HG03520 (cell line): ENCODE measurements around the gene PSD4.
A peak's percentile ranks its signal among the peaks of the same experiment; 100 is the strongest.

Experiments used
- ATAC-seq: cut with Tn5 transposase; IDR thresholded peaks from one replicate; pipeline ENCODE4 v1.9.1; 2021; ENCODE audit warnings: mild to moderate bottlenecking, moderate library complexity; ENCODE audit not compliant: unreplicated experiment

The PSD4 gene

GRCh38 chr2:113203217-113203530, 29.4 kb downstream of the PSD4 start:
- no peak for ATAC-seq

DNA sequence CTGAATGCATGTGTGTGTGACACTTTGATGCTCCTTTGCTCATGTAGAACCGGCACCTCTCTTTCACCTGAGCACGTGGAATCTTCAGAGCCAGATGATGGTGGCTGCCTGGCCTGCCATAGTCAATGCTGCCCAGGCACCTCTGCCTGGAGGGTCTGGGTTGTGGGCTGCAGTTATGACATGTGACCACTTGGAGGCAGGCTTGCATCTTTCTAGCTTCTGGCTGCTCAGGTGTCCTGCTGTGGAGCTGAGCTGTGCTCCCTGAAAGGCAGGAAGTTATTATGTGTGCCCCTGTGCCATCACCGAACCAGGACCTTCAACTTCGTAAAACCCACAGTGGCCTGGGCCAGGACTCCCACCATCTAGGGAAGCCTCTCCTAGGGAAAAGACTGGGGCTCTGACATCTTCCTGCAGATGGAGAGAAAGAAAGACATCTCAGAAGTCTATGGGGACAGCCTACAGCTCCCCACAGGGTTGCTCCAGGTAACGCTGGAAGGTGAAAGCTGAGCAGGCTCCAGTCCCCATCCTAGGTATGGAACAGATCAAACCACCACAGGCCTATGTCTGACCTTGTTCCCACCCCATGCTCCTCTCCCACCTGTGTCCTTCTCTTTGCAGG, 30.2 kb downstream of the PSD4 start:
- ATAC-seq: peak; percentile 62

DNA sequence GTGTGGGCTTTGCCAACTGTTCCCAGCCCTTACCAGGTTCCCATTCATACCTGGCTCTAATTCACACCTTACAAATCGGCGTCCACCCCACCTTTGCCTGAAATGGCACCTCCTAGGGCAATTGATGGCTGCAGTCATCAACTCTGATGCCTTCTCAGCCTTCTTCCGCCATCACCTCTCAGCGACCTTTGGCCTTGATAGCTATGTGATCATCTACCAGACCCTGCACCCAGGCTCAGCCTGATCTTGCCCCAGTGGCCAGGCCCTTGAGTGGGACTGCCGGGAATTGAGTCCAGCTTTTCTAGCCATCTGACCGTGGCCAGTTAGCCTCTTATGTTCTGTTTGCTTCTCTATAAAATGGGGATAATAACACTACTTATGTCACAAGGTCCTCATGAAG, 32.5 kb downstream of the PSD4 start:
- ATAC-seq: no peak

- ATAC-seq: no peak
These were observed 33.2 kb downstream of the PSD4 start for GRCh38 chr2:113207021-113207420.

DNA sequence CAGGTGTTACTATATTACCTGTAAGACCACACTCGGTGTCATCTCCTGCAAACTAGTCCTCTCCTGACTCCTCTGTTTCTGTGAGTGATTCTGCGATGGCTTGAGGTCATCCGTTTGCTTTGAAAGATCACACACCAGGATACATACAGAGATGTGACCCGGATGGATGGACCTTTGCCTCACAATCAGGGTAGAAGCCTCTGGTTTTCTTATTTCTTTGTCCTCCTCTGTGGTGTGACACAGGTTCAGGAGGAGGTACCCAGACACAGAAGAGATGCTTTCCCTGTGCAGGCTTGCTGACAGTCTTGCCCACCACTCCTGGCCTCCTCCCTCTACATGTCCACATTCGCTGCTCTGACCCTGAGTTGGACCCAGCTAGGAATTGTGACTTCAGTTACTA, 34.6 kb downstream of the PSD4 start:
- ATAC-seq: no peak

DNA sequence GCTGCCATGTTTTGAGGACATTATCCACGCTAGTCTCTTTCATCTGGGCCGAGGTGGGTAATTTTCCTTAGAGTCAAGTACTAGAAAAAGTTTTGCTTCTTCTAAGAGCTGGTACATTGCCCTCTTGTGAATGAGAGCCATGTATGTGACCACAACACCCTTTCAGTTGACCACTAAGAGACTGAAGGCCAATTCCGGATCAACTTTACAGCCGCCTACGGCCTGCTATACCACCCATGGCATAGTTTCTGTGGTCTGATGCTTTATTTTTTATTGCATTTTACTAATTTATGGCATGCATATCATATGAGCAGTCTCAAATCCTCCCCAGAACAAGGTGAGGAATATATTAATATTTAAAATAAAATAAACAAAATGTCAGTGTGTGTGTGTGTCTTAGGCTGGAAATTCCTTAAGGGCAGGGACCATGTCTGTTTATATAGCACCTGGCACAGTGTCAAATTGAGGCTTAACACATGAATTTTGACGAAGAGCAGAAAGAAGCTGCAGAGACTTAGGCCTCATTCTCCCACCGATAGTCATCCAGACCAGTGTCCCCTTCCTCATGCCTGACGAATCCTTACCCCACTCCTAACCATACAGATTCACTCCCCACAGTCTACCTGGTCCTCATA, 35.4 kb downstream of the PSD4 start:
- no peak for ATAC-seq

GRCh38 chr2:113209646-113210171, 35.9 kb downstream of the PSD4 start:
- ATAC-seq: no peak

GRCh38 chr2:113211226-113212105, 37.7 kb downstream of the PSD4 start:
- ATAC-seq: no peak

DNA sequence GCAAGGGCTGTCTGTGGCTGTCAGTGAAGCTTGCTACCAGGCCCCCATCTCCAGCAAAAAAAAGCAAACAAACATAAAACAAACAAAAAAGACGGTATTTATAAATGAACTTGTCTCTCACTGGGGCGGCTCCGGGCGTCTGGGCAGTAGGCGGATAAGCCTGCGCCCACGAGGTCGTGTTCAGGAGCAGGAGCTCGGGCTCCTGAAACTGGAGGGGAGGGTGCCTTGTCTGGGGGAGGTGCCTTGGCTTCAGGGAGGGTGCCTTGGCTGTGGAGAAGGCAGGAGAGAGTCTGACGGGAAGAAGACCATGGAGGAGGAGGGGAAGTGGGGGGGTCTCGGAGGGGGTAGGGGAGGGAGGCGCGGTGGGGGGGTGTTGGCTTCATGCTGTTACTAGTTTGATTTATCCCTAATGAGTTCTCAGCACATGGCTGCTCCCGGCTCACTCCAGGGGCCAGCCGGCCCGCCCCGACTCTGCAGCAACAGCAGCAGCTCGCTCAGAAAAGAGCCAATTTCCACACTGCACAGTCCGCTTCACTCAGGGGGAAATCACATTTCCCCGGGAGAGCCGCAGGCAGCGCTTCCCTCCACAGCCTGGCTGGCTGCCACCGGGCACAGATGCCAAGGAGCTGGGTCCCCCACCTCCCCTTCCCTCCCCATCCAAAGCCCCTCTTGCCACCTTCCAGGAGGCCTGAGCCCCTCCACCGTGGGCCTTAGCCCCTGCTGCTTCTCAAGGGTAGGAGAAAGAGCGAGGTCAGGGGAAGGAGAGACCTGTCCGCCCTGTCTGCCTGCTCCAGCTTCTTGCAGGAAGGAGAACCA, 38.7 kb downstream of the PSD4 start:
- no peak for ATAC-seq

GRCh38 chr2:113213061-113213930, 39.5 kb downstream of the PSD4 start:
- ATAC-seq: no peak

DNA sequence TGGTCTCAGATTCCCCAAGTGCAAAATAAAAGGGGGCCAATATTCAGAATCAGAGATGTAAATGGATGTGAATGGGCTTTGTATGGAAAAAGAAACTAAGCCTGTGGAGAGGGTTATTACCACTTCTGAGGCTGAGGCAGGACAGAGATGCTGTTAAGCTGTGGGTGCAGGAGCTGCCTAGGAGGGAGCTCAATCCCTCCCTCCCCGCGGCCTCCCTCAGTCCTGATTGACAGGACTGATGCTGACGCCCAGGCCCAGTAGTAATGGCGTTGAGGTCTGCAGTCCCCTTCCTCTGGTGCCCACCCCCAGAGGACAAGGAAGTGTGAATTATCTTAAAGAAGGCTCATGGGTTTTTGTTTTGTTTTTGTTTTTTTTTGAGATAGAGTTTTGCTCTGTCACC, 40.4 kb downstream of the PSD4 start:
- ATAC-seq: no peak

DNA sequence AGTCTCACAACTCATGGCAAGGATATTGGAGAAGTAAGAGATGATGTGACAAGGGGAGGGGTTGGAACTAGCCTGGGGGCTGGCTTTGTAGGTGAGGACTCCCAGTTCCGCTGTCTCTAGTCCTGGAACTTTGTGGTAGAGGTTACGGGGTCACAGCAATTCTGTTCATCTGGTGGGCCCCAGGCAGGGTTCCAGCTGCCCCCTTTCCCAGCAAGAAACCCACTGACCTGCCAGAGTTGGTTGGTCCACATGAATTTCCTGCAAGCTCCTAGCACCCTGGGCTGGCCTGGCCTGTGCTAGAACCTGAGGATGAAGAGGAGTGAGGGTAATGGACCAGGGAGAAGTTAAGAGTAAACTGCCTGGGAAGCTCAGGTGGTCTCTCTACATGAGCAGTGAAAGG, 41.3 kb downstream of the PSD4 start:
- ATAC-seq: no peak

- ATAC-seq: no peak
These were observed 42.5 kb downstream of the PSD4 start for GRCh38 chr2:113216321-113216720.

- ATAC-seq: no peak
These were observed 43.2 kb downstream of the PSD4 start for GRCh38 chr2:113216891-113217454.

GRCh38 chr2:113217455-113218282, 43.9 kb downstream of the PSD4 start:
- ATAC-seq: no peak

DNA sequence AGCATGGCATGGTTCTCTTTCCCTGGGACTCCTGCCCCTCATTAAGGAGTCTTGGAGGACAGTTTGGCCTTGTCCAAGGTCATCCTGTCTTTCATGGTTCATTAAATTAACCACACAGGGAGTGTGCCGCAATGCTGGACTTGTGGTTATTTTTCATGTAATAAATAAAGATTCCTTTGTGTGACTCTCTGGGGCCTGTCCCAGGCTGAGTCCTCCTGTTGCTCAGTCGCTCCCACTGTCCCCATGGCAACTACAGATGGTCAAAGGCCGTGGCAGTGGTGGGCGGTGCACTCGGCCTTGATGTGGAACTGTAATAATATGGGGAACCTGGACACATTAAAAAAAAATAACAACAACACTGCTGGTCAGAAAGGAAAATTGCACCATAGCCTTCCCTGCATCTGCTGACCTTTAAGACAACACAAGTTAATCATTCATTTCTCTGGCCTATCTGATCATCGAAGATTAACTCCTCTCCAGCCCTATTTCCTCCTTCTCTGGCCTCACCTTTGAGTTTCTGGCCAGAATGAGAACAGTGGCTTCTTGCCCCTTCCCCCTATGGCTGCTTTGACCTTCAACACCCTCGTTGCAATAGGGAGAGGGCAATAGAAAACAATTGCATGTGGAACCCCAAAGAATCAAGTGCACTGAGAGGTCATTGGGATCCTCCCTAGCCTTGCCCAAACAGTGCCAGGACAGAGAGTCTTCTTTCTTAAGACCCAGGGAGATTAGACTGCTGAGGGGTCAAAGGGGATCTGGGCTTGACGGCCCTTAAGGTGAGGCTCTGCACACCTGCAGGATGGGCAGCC, 44.7 kb downstream of the PSD4 start:
- no peak for ATAC-seq

DNA sequence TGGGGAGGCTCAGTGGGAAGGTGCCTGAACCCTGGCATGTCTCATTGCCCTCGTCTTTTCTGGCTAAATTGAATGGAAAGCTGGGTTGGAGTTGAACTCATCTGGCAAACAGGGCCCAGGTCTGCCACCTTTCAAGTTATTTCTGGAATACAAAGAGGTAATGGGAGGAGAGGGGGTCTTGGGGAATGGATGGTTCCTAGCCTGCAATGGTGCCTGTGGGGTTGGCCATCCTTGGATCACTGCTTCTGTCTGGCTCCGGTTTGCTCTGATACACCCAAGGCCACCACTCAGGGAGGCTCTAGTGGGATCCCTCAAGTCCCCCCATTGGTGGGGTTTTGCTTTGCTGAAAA, 45.3 kb downstream of the PSD4 start:
- no peak for ATAC-seq

- no peak for ATAC-seq
These were observed 45.7 kb downstream of the PSD4 start for GRCh38 chr2:113219525-113219888.
